CD4-positive, alpha-beta T cell treated with Interleukin-6 at 100 ng/mL for 8 hours (primary cell): Measurements from ENCODE around the gene AUTS2.

Experiments used
- DNase-seq: peaks from one replicate; pipeline ENCODE4 v3.0.0-alpha.2; 2020; ENCODE audit warnings: mixed read lengths, low spot score

Gene AUTS2

DNA sequence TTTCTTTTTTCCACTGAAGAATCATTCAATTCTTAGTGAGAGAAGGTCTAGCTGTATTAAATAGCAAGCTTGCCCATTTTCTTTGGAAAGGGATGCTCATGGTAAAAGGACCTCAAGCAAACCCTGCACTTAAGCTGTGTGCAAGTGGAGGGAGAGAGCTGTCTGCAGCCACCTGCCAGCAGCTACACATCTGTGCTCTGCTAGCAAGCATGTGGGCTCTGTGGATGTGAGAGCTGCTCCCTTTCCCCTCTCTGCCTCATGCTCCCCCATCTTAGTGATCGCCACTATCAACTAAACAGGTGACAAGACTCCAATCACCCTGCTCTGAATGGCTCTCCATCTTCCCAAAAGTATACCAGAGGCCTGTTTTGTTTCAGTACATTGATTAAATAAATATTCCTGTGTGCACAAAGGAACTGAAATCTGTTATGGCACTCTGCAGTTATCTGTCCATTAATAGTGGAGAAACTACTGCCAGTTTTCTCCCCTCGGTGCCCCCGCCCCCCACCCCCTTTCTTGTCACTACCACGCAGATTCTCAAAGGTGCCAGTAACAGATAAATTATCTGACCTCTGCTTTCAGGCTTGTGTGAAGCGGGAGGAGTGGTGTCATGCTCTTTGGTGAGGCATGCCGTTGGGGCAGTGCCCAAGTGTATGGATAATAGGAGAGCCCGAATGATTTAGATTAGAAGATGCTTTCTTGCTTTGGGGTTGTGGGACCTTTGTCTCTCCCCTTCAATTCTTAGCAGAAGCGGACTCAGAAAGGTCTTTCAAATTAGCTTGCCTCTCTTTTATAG is 26.4 kb downstream of the AUTS2 start:
- no peak for DNase-seq

DNA sequence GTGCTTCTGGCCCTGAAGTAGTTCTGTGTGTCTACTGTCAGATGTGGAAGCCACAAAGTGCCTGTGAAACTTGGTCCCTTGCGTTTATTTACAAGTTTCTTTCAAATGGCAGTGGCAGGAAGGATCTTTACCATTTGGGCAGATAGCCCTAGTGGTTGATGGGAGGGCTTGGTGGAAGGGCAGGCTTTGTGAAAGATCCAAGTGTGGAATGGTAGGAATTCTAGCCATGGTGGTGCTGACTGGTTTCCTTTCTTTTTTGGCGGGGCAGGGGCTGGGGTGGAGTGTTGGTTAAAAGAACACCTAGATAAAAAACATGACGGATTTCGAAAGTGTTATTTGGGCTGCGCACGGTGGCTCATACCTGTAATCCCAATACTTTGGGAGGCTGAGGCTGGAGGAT is 27.0 kb downstream of the AUTS2 start:
- no peak for DNase-seq

DNA sequence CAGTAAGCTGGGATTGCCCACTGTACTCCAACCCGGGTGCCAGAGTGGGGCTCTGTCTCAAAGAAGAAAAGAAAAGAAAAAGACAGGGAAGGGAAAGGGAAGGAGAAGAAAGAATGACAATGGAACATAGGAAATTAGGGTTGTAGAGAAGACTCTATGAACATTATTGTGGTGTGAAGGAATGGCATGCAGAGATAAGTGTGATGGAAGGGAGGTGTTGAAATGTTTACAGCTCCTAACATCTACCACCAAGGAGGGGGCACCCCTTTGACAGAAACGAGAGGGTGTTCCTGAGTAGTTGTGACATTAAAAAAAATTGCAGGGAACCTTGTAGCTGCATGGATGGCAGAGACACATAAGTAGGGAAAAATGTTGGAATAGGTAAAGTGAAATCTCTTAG is 27.5 kb downstream of the AUTS2 start:
- no peak for DNase-seq

DNA sequence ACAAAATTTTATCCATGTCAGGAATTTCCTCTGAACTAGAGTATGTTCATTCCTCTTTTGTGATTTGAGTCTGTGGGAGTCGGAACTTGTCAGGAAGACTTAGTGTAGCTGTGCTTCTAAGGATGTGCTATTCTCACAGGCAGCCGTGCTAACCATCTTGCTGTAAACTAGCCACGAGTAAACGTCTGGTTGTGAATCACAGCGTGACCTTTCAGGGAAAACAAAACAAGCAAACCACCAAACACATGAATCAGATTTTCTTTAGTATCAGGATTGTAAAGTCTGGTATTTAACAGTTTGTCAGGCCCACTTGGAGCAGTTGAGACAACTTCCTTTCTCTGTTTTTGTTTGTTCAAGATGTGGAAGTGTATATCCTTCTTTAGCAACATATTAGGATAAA is 32.0 kb downstream of the AUTS2 start:
- DNase-seq: no peak

DNA sequence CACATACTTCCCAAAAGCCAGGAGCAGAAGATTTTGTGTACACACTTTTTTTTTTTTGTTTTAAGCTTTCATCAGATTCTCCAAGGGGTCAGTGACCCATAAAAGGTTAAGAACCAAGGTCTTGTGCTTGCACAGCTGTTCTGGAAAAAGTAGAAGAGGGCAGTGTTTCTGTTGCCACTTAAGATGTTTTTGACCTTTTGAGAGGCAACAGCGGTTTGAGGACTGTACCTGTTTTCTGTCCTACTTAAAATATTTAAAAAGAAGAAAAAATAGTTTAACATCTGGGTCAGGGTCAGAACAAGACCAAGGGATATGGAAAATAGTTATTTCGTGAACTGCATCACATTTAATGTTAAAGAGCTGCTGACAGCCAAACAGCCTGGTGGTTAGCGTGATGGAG is 32.9 kb downstream of the AUTS2 start:
- DNase-seq: no peak

DNA sequence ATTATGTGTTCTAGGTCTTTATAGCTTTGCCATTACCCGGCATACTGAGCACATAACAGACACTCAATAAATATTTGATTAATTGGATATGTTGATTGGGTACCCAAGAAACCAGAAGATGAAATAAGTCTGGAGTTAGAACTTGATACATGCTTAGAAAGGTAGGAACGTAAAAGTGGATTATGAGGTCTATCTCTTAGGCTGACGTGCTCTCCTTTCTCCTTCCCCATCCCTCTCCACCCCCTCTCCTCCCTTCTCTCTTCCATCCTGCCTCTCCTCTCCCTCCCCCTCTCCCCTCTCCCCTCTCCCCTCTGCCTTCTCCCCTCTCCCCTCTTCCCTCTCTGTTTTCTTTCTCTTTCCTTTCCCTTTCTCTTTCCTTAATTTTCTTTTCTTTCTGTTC is 34.0 kb downstream of the AUTS2 start:
- no peak for DNase-seq

DNA sequence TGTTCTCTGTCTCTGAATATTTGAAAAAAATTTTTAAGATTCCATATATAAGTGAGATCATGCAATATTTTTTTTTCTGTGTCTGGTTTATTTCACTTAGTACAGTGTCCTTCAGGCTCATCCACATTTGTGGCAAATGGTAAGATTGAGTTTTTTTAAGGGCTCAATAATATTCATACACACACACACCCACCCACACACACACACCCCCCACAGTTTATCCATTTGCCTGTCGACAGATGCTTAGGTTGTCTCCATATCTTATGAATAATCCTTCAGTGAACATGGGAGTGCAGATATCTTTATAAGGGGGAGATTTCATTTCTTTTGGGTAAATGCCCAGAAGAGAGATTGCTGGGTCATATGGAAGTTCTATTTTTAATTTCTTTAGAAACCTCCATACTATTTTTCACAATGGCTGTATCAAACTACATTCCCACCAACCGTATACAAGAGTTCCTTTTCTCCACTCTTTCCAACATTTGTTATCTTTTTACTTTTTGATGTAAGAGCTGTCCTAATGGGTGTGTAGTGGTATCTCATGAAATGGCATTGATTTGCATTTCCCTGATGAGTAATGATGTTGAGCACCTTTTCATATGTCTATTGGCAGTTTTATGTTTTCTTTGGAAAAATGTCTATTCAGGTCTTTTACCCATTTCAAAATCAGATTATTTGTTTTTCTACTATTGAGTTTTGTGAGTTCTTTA is 35.0 kb downstream of the AUTS2 start:
- DNase-seq: no peak

DNA sequence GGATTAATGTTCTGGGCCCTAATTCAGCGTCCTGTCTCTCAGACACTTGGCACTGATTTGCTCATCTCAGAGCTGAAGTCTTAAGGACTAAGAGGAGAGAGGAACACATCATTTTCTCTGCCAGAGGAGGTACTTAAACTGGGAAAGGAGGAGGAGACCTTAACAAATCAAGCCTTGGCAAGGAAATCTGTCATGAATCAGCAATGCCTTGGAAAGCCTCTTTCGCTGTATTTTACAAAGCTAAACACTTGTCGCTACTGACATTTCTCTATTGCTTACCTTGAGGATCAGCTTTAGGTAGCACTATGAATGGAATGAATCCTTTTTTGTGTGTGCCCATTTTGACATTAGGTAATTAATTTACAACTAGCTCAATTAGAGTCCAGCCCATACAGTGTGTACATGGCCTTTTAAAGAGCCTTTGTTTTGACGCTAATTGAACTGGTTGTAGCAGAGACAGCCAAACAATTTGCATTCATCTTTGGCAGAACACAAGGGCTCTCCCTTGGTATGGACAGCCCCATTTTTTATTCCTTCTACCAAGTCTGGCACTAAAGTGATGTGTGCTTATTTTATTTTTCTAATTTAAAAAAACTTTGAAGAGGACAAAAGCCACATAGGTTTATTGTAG is 37.4 kb downstream of the AUTS2 start:
- no peak for DNase-seq

DNA sequence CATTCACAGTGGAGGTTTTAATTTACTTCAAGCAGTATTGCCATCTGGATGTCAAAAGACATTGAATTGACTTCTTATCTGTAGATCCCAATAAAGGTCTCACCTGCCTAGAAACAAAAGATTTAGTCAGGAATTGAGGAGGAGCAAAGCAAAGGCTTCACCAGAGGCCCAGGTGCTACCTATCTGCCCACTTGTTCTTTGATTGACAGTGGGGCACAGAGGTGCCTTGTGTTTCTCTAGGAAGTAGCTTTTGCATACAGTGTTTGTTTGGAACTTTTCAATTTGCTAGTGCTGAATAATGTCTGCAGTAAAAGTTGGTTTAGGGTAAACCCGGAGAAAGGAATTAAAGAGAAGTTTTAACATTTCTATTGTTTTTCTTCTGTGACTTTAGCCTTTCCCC is 40.4 kb downstream of the AUTS2 start:
- no peak for DNase-seq

DNA sequence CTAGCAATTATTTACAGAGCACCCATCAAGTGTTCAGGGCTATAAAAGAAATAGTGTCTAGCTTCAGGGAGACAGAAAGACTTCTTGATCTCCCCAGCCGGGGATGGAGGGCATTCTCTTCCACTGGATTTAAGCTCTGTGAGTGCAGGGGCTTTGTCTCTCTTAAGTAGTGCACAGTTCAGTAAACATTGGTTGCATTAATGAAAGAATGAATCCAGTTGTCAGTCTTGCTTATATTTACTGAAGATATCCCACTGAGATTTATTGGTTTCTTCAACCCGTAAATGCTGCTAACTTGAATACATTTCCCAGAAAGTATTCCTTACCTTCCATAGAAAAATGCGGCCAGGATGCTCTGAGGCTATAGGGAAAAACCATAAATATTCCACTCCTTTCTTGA is 41.9 kb downstream of the AUTS2 start:
- no peak for DNase-seq

DNA sequence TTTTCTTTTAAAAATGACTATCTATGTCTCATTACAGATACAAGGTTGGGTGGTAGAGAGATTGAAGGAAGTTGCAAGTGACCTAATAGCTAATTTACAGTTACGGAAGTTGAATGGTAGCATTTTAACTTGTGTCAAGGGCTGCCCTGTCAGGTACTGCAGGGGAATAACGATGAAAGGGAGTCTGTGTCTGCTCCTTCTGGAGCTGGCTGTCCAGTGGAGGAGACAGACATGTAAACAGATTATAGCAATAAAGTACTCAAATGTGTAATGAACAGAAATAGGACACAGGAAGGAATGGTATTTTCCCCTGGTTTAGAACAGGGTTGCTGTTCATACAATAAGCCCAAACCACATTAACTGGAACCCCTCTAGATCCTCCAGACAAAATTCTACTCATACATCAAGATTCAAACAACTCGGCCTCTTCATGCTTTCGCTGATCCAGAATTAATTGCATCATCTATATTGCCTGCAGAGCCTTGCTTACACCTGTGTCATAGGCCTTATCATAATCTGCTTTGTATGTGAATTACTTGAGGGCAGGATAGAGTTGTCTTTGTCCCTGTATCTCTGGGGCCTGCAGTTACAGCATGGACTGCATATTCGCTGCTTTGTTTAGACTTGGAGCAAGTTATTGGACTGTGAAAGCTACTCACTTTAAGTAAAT is 42.8 kb downstream of the AUTS2 start:
- no peak for DNase-seq

DNA sequence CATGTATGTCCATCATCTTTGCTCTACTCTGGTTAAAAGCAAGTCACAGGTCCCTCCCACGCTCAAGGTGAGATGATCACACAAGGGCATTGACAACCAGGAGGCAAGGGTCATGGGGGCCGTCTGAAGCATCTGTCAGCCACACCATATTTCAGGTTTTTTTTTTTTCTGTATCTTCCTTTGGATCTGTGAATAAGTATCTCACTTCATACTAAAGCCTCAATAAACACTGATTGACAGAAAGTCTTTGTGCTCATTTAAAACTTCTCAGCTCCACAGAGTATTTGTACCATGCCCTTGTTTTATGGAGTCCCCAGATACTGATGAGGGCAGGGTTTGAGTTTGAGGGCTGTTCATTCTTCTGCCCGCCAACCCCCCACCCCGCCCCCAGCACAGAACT is 45.0 kb downstream of the AUTS2 start:
- no peak for DNase-seq

DNA sequence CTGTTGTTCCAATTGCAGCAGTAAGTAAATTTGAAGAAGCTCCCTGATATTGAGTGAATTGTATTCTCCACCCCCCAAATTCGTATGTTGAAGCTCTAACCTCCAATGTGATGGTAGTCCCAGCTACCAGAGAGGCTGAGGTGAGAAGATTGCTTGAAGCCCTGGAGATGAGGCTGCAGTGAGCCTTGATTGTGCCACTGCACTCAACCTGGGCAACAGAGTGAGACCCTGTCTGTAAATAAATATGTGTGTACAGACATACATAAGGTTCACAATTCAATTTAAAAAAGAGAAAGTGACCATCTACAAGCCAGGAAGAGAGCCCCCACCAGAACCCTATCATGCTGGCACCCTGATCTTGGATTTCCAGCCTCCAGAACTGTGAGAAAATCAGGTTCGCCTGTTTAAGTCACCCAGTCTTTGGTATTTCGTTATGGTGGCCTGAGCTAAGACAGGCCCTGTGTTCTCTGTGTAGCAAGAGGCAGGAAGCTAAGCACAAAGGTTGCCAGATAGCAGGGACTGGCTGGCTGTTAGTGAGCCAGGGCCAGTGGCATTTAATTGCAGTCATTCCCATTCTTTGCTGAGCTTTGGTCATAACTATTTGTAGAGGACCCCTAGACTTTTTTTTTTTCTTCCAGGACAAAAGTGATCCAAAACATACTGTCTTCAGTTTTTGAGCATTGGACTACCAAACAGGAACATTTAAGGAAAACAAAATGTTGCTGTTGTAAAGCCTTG is 45.6 kb downstream of the AUTS2 start:
- no peak for DNase-seq

DNA sequence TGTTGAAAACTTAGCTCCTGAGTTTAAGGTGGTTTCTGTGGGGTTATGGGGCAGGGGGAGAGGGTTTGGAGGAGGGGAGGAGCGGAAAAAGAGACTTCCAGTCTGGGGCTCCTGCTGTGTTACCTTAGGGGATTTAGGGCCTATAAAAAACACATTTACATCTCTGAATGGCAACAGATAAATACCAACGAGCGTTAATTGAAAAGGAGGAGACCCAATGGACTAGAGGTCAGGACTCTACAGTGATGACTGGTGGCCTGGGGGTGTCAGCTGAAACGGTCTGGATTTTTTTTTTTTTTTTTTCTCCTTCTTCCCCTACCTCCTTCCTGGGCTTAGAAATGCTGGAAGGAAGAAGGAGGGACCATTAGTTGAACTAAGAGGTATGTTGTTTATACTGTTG is 47.4 kb downstream of the AUTS2 start:
- DNase-seq: no peak

DNA sequence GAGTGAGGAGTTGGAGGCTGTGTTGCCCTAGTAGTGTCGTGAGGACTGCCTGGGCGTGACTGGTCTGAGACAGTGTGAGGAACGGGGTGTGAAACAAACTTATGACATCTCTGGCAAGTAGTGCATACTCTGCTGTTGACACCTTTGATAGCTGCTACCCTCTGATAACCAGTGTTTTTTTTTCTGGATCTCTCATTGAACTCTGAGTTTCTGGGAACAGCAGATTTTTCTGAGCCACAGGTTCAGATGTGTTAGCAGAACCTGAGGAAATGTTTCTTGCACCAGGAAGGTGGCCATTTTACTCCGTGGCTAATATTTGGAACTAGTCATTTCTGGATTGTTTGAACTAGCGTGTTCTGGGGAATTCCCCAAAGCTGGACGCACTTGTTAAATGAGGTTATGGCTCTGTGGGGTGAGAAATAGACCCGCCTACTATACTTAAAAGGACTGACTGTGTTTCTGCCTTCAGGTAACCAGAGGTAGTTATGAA is 52.9 kb downstream of the AUTS2 start:
- no peak for DNase-seq

DNA sequence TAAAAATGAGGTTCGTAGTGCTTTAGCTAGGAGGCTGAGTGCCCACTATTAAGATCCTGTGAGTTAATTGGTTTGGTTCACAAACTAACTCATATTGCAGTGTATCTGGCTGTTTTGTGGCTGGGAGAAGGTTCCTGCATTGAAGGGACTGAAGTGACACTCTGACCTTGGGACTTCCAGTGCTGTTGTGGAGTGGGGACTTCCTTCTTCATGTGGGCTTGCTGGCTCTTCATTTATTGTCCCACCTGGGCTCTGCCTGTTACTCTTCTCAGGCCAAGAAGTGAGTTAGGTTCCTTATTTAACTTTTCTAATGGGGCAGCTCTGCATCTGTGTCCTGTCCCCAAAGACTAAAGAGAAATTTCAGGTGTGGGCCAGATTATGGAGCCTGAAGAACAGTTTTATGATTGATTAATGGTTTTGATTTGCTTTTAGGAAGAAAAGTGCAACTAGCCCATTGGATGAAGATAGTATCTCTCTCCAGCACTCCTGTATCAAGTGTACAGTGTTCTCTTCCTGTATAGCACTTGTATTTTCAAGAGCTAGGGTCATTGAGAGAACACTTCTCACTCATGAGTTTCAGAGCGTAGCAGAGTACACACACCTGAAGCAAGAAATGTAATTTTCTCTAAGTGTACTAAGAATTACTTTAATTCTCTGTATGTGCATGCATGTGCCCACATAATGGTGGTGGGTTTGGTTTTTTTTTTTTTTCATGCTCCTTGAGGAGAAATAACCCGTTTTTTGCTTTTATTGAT is 54.8 kb downstream of the AUTS2 start:
- DNase-seq: no peak

DNA sequence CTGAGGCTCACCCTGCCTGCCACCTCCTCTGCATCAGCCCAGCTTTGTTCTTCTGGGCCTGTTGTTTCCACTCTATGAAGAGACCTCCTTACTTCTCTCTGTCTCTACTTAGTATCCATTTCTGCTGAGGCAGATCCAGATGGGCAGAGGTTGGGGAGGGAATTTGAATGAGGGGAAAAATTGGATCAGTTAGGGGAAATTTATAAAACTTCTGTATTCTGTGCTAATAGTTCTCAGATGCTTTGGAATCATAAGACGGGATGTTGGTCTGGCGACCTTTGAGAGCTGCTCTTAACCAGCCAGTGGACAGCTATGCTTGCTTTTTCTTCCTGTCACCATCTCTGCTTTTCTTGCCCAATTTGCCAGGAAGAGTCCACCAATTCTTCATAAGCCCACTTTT is 55.5 kb downstream of the AUTS2 start:
- no peak for DNase-seq

DNA sequence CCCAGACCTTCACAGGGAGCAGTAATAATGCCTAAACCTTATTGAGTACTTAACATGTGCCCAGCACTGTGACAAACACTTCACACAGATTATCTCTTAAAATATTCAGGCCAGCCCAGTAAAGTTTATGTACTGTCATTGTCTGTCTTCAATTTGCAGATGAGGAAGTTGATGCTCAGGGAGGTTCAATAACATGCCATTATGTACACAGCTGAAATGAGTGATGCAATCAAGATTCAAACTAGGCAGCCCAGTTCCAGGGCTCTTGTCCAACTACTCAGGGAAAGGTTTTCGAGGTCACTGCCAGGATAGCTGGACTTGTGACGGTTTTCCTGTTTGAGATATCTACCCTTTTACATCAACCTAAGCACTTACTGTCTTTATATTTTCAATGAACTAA is 56.1 kb downstream of the AUTS2 start:
- no peak for DNase-seq

DNA sequence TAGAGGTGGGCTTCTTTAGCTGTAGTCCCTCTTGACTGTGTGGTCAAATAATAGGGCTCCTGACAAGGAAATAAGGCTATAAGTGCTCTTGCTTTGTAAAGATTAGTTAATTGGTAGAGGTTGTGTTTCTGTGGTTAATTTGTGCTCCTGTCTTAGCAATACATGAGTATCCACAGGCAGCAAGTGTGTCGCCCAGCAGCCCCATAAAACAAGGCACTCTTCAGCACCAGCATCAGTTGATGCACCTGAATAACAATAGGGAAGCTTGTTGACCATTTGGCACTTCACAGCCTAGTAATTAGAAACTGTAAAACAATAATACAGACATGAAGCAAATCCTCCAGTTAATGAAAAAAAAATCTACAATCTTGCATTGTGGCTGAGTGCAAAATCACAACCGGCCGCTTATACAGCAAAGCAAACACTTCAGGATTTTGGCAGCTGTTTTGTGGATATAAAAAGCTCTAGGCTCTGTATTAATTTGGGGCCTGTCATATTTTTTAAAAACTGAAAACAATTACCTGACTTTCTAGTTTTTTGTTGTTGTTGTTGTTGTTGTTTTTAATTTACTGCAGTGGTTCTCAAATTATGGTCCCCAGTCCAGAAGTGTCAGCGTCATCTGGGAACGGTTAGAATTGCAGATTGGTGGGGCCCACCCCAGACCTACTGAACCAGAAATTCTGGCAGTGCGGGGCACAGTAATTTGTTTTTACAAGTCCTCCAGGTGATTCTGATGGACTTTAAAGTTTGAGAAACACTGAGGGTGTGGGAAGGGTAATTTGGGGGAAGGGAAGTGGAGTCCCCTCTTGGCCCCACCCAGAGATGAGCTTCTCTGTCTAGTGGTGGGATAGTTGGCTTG is 56.8 kb downstream of the AUTS2 start:
- DNase-seq: no peak

DNA sequence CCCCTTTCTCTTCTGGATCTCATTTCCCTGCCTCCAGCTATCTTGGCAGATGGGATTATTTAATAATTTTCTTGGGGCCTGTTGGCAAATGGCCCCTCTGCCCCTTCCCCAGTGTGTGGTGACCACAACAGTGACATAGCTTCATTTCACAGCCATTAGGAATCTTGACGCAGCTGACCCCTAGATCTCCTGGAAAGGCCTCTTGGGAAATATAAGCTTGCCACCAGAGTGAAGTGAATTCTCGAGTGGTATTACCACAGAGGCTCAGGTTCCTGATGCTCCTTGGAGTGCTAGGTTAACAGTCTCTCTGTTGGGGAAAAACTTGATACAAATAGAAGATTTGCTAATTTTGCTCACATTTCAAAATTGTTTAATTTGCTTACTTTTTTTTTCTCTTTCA is 57.8 kb downstream of the AUTS2 start:
- no peak for DNase-seq
